GM12878 (cell line): ENCODE results near the gene SNX32. TPM values are rescaled to one million over a fixed set of nuclear protein-coding genes. Genes with fewer than 3 reads are reported as not detected.
"Not testable (repeated sequence)": the region's sequence is repeated elsewhere in the genome, so short reads cannot be mapped to it uniquely, and the experiment has no call there.

Experiments used
- ATAC-seq: fragments of 200-7000 bp; cut with Tn5 transposase; 3 replicates; pipeline ENCODE4 v1.9.1; 2020; ENCODE audit warnings: mild to moderate bottlenecking, moderate library complexity
- BruUV-seq: library from RNA; stranded (reverse); fragments of 400-500 nt; replicated peaks from 2 replicates; lab custom pipeline; 2021; lab: Mats Ljungman, UMichigan
- CTCF ChIA-PET: fragments of 300-600 bp; sonication (Branson Sonifier 250); formaldehyde crosslinking; extraction: SDS; loops from one replicate; lab custom pipeline; 2021; ENCODE audit warnings: inconsistent platforms; lab: Yijun Ruan, JAX
- POLR2A ChIA-PET: fragments of 350-600 bp; formaldehyde crosslinking; extraction: SDS; loops from one replicate; lab custom pipeline; 2021; ENCODE audit warnings: inconsistent platforms; lab: Charles Lee
- RAD21 ChIA-PET: fragments of 300-600 bp; sonication (Branson Sonifier 250); formaldehyde crosslinking; loops from one replicate; lab custom pipeline; 2023; ENCODE audit warnings: antibody characterized with exemption; ENCODE audit not compliant: unreplicated experiment; lab: Charles Lee
- SMC1A ChIA-PET: fragments of 300-600 bp; sonication (Branson Sonifier 250); formaldehyde crosslinking; loops from one replicate; lab custom pipeline; 2023; ENCODE audit not compliant: unreplicated experiment, uncharacterized antibody; lab: Charles Lee
- DNase-seq: peaks from one replicate; pipeline ENCODE4 v3.0.0-alpha.2; 2011; ENCODE audit warnings: low read depth, low spot score
- FAIRE-seq: peaks from 3 replicates; lab custom pipeline; 2011; peaks lifted over from hg19 to GRCh38; lab: Jason Lieb, UNC
- H2AFZ ChIP-seq: 2 replicates; pipeline ENCODE4 v1.6.0; 2011; ENCODE audit warnings: low read depth, low read length, control low read depth; ENCODE audit not compliant: control insufficient read depth
- H3K27ac ChIP-seq: 2 replicates; pipeline ENCODE4 v1.5.1; 2011; ENCODE audit warnings: control low read depth; ENCODE audit not compliant: control insufficient read depth, insufficient read depth
- H3K27me3 ChIP-seq, 2 experiments: replicated peaks in 1 of 2; 2 replicates each; pipeline versions ENCODE4 v1.6.0 to v1.6.1; 2011; ENCODE audit warnings: low read length in 1 of 2; ENCODE audit not compliant: control insufficient read depth in 2 of 2, insufficient read depth in 2 of 2
- H3K36me3 ChIP-seq, 2 experiments: 2 replicates each; pipeline ENCODE4 v1.5.1; 2011; ENCODE audit warnings: low read length in 1 of 2; ENCODE audit not compliant: control insufficient read depth in 2 of 2, insufficient read depth in 2 of 2
- H3K4me1 ChIP-seq: 2 replicates; pipeline ENCODE4 v1.6.1; 2011; ENCODE audit warnings: mild to moderate bottlenecking, low read length, moderate library complexity, mixed read lengths; ENCODE audit not compliant: control insufficient read depth, insufficient read depth
- H3K4me2 ChIP-seq: 2 replicates; pipeline ENCODE4 v1.6.0; 2011; ENCODE audit warnings: control low read depth; ENCODE audit not compliant: control insufficient read depth, insufficient read depth
- H3K4me3 ChIP-seq: fragments of 200-600 bp; sonication (generic); 2 replicates; pipeline ENCODE4 v1.5.1; 2016
- H3K79me2 ChIP-seq: 2 replicates; pipeline ENCODE4 v1.6.0; 2011; ENCODE audit warnings: low read length; ENCODE audit not compliant: control insufficient read depth, insufficient read depth
- H3K9ac ChIP-seq: 2 replicates; pipeline ENCODE4 v1.8.0; 2011; ENCODE audit warnings: low read length, control low read depth, mixed read lengths; ENCODE audit not compliant: control insufficient read depth, insufficient read depth
- H3K9me3 ChIP-seq: replicated peaks from 3 replicates; pipeline ENCODE4 v1.5.1; 2011; ENCODE audit warnings: mild to moderate bottlenecking, low read length; ENCODE audit not compliant: control insufficient read depth, insufficient read depth
- H4K20me1 ChIP-seq: 2 replicates; pipeline ENCODE4 v1.6.0; 2011; ENCODE audit not compliant: control insufficient read depth, insufficient read depth
- BRCA1 ChIP-seq: IDR thresholded peaks from 2 replicates; pipeline ENCODE4 v1.6.1; 2011; ENCODE audit warnings: low read depth, low read length, improper control_type of control experiment
- CREM ChIP-seq: IDR thresholded peaks from 2 replicates; pipeline ENCODE4 v1.6.1; 2014; ENCODE audit warnings: antibody characterized with exemption, low read depth
- EED ChIP-seq: sonication (generic); IDR thresholded peaks from 2 replicates; pipeline ENCODE4 v1.6.1; 2016; ENCODE audit warnings: antibody characterized with exemption, low read depth
- EGR1 ChIP-seq, 2 experiments: IDR thresholded peaks; 1 replicate in 1 of 2; 2 replicates in 1 of 2; pipeline ENCODE4 v1.6.1; 2011 to 2012; ENCODE audit warnings: low read depth in 2 of 2, low read length in 2 of 2, borderline replicate concordance in 1 of 2, mild to moderate bottlenecking in 1 of 2, moderate library complexity in 1 of 2
- NRF1 ChIP-seq: conservative IDR thresholded peaks from 2 replicates; pipeline ENCODE4 v1.6.1; 2011; ENCODE audit warnings: mild to moderate bottlenecking, low read depth, low read length, improper control_type of control experiment
- RBBP5 ChIP-seq: fragments of 200-600 bp; sonication (generic); conservative IDR thresholded peaks from 2 replicates; pipeline ENCODE4 v1.6.1; 2016
- SREBF2 ChIP-seq: IDR thresholded peaks from 2 replicates; pipeline ENCODE4 v1.6.1; 2012; ENCODE audit warnings: mild to moderate bottlenecking, low read length
- SRF ChIP-seq, 2 experiments: IDR thresholded peaks; 2 replicates each; pipeline ENCODE4 v1.6.1; 2011; ENCODE audit warnings: low read depth in 2 of 2, low read length in 2 of 2, mild to moderate bottlenecking in 1 of 2, moderate library complexity in 1 of 2
- SUZ12 ChIP-seq: fragments of 200-600 bp; sonication (generic); IDR thresholded peaks from one replicate; pipeline ENCODE4 v1.6.1; 2018; ENCODE audit warnings: antibody characterized with exemption, mild to moderate bottlenecking; ENCODE audit not compliant: unreplicated experiment
- YY1 ChIP-seq: IDR thresholded peaks from 2 replicates; pipeline ENCODE4 v1.6.1; 2011; ENCODE audit warnings: low read depth, mild to moderate bottlenecking, low read length
- WGBS: methylation state at CpG from one replicate; pipeline ENCODE4 v1.1.6; 2016; ENCODE audit warnings: low lambda C conversion rate; ENCODE audit not compliant: insufficient replicate concordance, insufficient coverage; ENCODE audit errors: missing lambda C conversion rate; 5-methylcytosine and 5-hydroxymethylcytosine counted together
- in situ Hi-C: fragments of 300-500 bp; cut with MboI; formaldehyde crosslinking; loops from 9 replicates; pipeline ENCODE4 v1.14.3; 2018; ENCODE audit warnings: mixed read lengths
- intact Hi-C: fragments of 100-400 bp; cut with micrococcal nuclease; formaldehyde crosslinking; loops from one replicate; pipeline ENCODE4 v1.14.2; 2022; ENCODE audit not compliant: unreplicated experiment
- polyA plus RNA-seq, 11 experiments: library from polyadenylated mRNA; depleted of rRNA in 4 of 11; unstranded in 6 of 11; stranded (reverse) in 5 of 11; fragments of >200 nt; fragmentation: Nextera tagmentation in 4 of 11; fragmentation: Illumina TruSeq in 1 of 11; extraction: Ambion mirVana in 4 of 11; extraction: Trizol in 1 of 11; gene quantifications; 1 replicate in 1 of 11; 2 replicates in 10 of 11; pipeline versions ENCODE4 v1.2.1 to v1.2.3, GENCODE V29; 2011 to 2016; ENCODE audit warnings: inconsistent platforms in 2 of 11, missing spikeins in 2 of 11, low read depth in 1 of 11
- total RNA-seq, 4 experiments: library from RNA; depleted of rRNA in 3 of 4; stranded (reverse); fragments of >200 nt in 3 of 4; fragmentation: Illumina TruSeq in 1 of 4; extraction: Trizol in 1 of 4; gene quantifications; 2 replicates each; pipeline versions ENCODE4 v1.2.1 to v1.2.3, GENCODE V29; 2013 to 2021
- TF ChIP-seq, protein P1 (sequence below): fragments of 450-650 bp; IDR thresholded peaks from 2 replicates; pipeline ENCODE4 v1.6.1; 2016; ENCODE audit warnings: mild to moderate bottlenecking, moderate library complexity, borderline replicate concordance
- TF ChIP-seq, protein P2 (sequence below): IDR thresholded peaks from 2 replicates; pipeline ENCODE4 v1.6.1; 2011; ENCODE audit warnings: borderline replicate concordance, low read depth, mild to moderate bottlenecking, moderate library complexity, mixed read lengths, low read length; ENCODE audit not compliant: insufficient read depth; ENCODE audit errors: extremely low read length

Gene SNX32
- total and polyA plus RNA-seq, 10 of the 15 experiments (the other 5 are each of a cell fraction or from before 2014, with no cell fraction given) = 0.04 to 1.5 (median 0.11) TPM; not detected in 1

DNA sequence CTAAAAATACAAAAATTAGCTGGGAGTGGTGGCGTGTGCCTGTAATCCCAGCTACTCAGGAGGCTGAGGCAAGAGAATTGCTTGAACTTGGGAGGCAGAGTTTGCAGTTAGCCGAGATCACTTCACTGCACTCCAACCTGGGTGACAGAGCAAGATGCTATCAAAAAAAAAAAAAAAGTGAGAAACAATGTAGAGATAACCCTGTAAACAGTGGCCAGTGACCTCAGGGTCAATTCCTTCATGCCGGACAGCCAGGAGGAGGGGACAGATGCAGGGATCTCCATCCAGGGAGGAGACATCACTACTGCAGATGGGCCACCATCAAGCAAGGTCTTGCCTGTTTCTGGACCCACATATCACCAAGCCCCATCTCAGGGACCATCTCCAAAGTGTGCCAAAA is 14.0 kb downstream of the SNX32 start (continued):
- TF ChIP-seq, protein P1, sequence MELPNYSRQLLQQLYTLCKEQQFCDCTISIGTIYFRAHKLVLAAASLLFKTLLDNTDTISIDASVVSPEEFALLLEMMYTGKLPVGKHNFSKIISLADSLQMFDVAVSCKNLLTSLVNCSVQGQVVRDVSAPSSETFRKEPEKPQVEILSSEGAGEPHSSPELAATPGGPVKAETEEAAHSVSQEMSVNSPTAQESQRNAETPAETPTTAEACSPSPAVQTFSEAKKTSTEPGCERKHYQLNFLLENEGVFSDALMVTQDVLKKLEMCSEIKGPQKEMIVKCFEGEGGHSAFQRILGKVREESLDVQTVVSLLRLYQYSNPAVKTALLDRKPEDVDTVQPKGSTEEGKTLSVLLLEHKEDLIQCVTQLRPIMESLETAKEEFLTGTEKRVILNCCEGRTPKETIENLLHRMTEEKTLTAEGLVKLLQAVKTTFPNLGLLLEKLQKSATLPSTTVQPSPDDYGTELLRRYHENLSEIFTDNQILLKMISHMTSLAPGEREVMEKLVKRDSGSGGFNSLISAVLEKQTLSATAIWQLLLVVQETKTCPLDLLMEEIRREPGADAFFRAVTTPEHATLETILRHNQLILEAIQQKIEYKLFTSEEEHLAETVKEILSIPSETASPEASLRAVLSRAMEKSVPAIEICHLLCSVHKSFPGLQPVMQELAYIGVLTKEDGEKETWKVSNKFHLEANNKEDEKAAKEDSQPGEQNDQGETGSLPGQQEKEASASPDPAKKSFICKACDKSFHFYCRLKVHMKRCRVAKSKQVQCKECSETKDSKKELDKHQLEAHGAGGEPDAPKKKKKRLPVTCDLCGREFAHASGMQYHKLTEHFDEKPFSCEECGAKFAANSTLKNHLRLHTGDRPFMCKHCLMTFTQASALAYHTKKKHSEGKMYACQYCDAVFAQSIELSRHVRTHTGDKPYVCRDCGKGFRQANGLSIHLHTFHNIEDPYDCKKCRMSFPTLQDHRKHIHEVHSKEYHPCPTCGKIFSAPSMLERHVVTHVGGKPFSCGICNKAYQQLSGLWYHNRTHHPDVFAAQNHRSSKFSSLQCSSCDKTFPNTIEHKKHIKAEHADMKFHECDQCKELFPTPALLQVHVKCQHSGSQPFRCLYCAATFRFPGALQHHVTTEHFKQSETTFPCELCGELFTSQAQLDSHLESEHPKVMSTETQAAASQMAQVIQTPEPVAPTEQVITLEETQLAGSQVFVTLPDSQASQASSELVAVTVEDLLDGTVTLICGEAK = no peak
- TF ChIP-seq RBBP5 (no peak), NRF1 (no peak), YY1 (no peak), BRCA1 (no peak), SUZ12 (no peak), CREM (no peak), EGR1 (IDR thresholded peaks at IDR 0.05; ENCODE audit: borderline replicate concordance in 1 of 2, low read depth in 2 of 2, low read length in 2 of 2) (no peak), SREBF2 (no peak), SRF (IDR thresholded peaks at IDR 0.05; ENCODE audit: low read depth in 2 of 2, low read length in 2 of 2) (no peak), EED (no peak)
- TF ChIP-seq, protein P2, sequence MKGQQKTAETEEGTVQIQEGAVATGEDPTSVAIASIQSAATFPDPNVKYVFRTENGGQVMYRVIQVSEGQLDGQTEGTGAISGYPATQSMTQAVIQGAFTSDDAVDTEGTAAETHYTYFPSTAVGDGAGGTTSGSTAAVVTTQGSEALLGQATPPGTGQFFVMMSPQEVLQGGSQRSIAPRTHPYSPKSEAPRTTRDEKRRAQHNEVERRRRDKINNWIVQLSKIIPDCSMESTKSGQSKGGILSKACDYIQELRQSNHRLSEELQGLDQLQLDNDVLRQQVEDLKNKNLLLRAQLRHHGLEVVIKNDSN = no peak

DNA sequence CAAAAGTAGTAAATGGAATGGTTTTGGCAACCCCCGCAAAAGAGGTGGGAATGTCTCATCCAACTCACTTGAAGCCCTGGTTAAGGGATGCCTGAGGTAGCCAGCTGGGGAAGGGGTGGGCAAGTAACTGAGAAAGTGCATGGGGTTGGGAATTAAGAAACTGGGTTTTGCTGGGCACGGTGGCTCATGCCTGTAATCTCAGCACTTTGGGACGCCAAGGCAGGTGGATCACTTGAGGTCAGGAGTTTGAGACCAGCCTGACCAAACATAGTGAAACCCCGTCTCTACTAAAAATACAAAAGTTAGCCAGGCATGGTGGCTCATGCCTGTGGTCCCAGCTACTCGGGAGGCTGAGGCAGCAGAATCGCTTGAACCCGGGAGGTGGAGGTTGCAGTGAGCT is 14.9 kb downstream of the SNX32 start:
- H2AFZ ChIP-seq, H3K4me2 ChIP-seq, ATAC-seq, H3K4me1 ChIP-seq, H3K27ac ChIP-seq, H3K4me3 ChIP-seq, in situ Hi-C loops, H4K20me1 ChIP-seq, H3K9me3 ChIP-seq, FAIRE-seq, BruUV-seq, intact Hi-C loops, H3K9ac ChIP-seq, RAD21 ChIA-PET, SMC1A ChIA-PET, DNase-seq, H3K79me2 ChIP-seq, H3K27me3 ChIP-seq: not testable (repeated sequence)
- WGBS = 23% methylated on average over 7 of the region's 7 CpGs
- peaks cover 11 to 16% of the 10 kb centered on the region in 2 experiments; a peak in 3 of 4 replicates for H3K36me3 ChIP-seq
- CTCF ChIA-PET = interaction anchor here (2.9 kb wide), 1 partner anchor 36 kb away, joined by 11 read pairs; no protein-coding TSS in a partner anchor
- POLR2A ChIA-PET = interaction anchor here (0.6 to 1.1 kb wide), 5 partner anchors 9 to 288 kb away, joined by 3 read pairs; no protein-coding TSS in a partner anchor
